SK-N-SH treated with all-trans-retinoic acid at 6 μM for 48 hours (cell line): ENCODE measurements around the gene ETV6.
"Not testable (repeated sequence)": the region's sequence is repeated elsewhere in the genome, so short reads cannot be mapped to it uniquely, and the experiment has no call there.

Experiments
- ATAC-seq: fragments of 200-7000 bp; cut with Tn5 transposase; 3 replicates; pipeline ENCODE4 v1.9.1; 2020; ENCODE audit warnings: mild to moderate bottlenecking, moderate library complexity
- ARNTL ChIP-seq: fragments of 450-650 bp; formaldehyde crosslinking; IDR thresholded peaks from 2 replicates; pipeline ENCODE4 v1.5.0; 2020; ENCODE audit warnings: low read depth, mild to moderate bottlenecking, moderate library complexity, borderline replicate concordance
- ESRRG ChIP-seq: fragments of 250-450 bp; sonication (Bioruptor Pico); IDR thresholded peaks from 2 replicates; pipeline ENCODE4 v1.6.1; 2021; ENCODE audit warnings: mild to moderate bottlenecking
- ISL1 ChIP-seq: fragments of 250-450 bp; sonication (Bioruptor Pico); IDR thresholded peaks from 2 replicates; pipeline ENCODE4 v2.1.2; 2022; ENCODE audit warnings: mild to moderate bottlenecking, moderate library complexity
- OSR1 ChIP-seq: fragments of 250-450 bp; sonication (Bioruptor Pico); IDR thresholded peaks from 2 replicates; pipeline ENCODE4 v1.8.0; 2022; ENCODE audit warnings: moderate library complexity, mild to moderate bottlenecking, inconsistent platforms
- PPARA ChIP-seq: fragments of 250-450 bp; sonication (Bioruptor Pico); IDR thresholded peaks from 2 replicates; pipeline ENCODE4 v1.5.0; 2020; ENCODE audit warnings: mild to moderate bottlenecking, borderline replicate concordance
- RARB ChIP-seq: fragments of 250-450 bp; sonication (Bioruptor Pico); IDR thresholded peaks from 2 replicates; pipeline ENCODE4 v1.8.0; 2021; ENCODE audit warnings: mild to moderate bottlenecking, moderate library complexity
- TCF4 ChIP-seq: fragments of 250-450 bp; sonication (Bioruptor Pico); IDR thresholded peaks from 2 replicates; pipeline ENCODE4 v1.8.0; 2021; ENCODE audit warnings: mild to moderate bottlenecking, moderate library complexity, borderline replicate concordance
- TOX ChIP-seq: fragments of 250-450 bp; sonication (Bioruptor Pico); IDR thresholded peaks from 2 replicates; pipeline ENCODE4 v1.8.0; 2021; ENCODE audit warnings: mild to moderate bottlenecking, moderate library complexity, borderline replicate concordance
- ZFP3 ChIP-seq: fragments of 250-450 bp; sonication (Bioruptor Pico); IDR thresholded peaks from 2 replicates; pipeline ENCODE4 v1.5.0; 2020; ENCODE audit warnings: mild to moderate bottlenecking, moderate library complexity
- ZFP30 ChIP-seq: fragments of 450-650 bp; formaldehyde crosslinking; IDR thresholded peaks from 2 replicates; pipeline ENCODE4 v1.5.0; 2022; ENCODE audit warnings: mild to moderate bottlenecking, moderate library complexity
- ZNF565 ChIP-seq: fragments of 450-650 bp; formaldehyde crosslinking; conservative IDR thresholded peaks from 2 replicates; pipeline ENCODE4 v1.5.0; 2020; ENCODE audit warnings: low read depth, mild to moderate bottlenecking, moderate library complexity
- ZNF70 ChIP-seq: fragments of 450-650 bp; formaldehyde crosslinking; IDR thresholded peaks from 2 replicates; pipeline ENCODE4 v1.5.0; 2020; ENCODE audit warnings: mild to moderate bottlenecking, moderate library complexity
- ZNF8 ChIP-seq: fragments of 450-650 bp; formaldehyde crosslinking; IDR thresholded peaks from 2 replicates; pipeline ENCODE4 v1.5.0; 2020; ENCODE audit warnings: mild to moderate bottlenecking, moderate library complexity
- TF ChIP-seq, protein P1 (sequence below): fragments of 250-450 bp; sonication (Bioruptor Pico); IDR thresholded peaks from 2 replicates; pipeline ENCODE4 v1.5.0; 2020; ENCODE audit warnings: mild to moderate bottlenecking, moderate library complexity
- TF ChIP-seq, protein P2 (sequence below): fragments of 250-450 bp; sonication (Bioruptor Pico); IDR thresholded peaks from 2 replicates; pipeline ENCODE4 v1.8.0; 2020; ENCODE audit warnings: mild to moderate bottlenecking, moderate library complexity, borderline replicate concordance
- TF ChIP-seq, protein P3 (sequence below): fragments of 250-450 bp; sonication (Bioruptor Pico); IDR thresholded peaks from 2 replicates; pipeline ENCODE4 v1.8.0; 2021; ENCODE audit warnings: low read depth, mild to moderate bottlenecking, moderate library complexity, borderline replicate concordance

Gene ETV6

DNA sequence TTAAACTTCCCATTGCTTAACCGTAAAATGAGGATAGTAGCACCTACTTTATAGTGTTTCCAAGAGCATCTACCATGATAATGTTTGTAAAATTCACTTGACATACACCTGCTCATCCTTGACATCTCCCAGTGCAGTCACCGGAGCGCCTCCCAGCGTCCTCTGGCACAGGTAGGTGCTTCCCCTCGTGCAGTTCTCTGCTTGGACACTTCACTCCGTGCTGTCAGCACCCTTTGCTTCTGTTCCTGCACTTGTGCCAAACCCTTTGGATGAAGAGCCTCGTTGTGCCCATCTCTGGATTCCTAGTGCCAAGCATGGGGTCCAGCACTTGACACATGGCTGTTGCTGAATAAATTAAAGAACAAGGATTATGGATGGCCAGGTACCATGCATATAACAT is 28.3 kb downstream of the ETV6 start:
- no peak for ATAC-seq
- TF ChIP-seq TCF4 = no peak
- TF ChIP-seq, protein P1, sequence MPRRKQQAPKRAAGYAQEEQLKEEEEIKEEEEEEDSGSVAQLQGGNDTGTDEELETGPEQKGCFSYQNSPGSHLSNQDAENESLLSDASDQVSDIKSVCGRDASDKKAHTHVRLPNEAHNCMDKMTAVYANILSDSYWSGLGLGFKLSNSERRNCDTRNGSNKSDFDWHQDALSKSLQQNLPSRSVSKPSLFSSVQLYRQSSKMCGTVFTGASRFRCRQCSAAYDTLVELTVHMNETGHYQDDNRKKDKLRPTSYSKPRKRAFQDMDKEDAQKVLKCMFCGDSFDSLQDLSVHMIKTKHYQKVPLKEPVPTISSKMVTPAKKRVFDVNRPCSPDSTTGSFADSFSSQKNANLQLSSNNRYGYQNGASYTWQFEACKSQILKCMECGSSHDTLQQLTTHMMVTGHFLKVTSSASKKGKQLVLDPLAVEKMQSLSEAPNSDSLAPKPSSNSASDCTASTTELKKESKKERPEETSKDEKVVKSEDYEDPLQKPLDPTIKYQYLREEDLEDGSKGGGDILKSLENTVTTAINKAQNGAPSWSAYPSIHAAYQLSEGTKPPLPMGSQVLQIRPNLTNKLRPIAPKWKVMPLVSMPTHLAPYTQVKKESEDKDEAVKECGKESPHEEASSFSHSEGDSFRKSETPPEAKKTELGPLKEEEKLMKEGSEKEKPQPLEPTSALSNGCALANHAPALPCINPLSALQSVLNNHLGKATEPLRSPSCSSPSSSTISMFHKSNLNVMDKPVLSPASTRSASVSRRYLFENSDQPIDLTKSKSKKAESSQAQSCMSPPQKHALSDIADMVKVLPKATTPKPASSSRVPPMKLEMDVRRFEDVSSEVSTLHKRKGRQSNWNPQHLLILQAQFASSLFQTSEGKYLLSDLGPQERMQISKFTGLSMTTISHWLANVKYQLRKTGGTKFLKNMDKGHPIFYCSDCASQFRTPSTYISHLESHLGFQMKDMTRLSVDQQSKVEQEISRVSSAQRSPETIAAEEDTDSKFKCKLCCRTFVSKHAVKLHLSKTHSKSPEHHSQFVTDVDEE (CRISPR knock-in tag) = no peak

DNA sequence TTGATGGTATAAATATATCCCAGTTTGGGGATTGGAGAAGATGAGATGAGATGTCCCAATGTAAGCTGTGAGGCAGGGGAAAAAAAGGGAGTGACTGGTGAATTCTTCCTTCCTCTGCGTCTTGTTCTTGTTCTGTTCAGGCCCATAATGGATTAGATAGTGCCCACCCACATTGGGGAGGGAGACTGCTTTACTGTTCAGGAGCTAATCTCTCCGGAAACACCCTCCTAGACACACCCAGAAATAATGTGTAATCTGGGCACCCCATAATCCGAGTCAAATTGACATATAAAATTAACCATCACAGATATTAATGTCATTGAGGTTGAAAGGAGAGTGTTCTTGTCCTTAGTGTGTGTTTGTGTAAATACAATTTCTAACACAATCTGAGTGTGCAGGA is 29.3 kb downstream of the ETV6 start:
- TF ChIP-seq ZNF565 (CRISPR knock-in tag) (no peak), TOX (CRISPR knock-in tag) (no peak), ARNTL (CRISPR knock-in tag) (no peak), TCF4 (no peak), ZNF8 (CRISPR knock-in tag) (no peak), PPARA (CRISPR knock-in tag) (no peak), ZFP3 (CRISPR knock-in tag) (no peak), OSR1 (CRISPR knock-in tag) (no peak), RARB (no peak), ZNF70 (CRISPR knock-in tag) (no peak), ZFP30 (CRISPR knock-in tag) (no peak)
- TF ChIP-seq, protein P2, sequence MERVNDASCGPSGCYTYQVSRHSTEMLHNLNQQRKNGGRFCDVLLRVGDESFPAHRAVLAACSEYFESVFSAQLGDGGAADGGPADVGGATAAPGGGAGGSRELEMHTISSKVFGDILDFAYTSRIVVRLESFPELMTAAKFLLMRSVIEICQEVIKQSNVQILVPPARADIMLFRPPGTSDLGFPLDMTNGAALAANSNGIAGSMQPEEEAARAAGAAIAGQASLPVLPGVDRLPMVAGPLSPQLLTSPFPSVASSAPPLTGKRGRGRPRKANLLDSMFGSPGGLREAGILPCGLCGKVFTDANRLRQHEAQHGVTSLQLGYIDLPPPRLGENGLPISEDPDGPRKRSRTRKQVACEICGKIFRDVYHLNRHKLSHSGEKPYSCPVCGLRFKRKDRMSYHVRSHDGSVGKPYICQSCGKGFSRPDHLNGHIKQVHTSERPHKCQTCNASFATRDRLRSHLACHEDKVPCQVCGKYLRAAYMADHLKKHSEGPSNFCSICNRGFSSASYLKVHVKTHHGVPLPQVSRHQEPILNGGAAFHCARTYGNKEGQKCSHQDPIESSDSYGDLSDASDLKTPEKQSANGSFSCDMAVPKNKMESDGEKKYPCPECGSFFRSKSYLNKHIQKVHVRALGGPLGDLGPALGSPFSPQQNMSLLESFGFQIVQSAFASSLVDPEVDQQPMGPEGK (CRISPR knock-in tag) = no peak
- TF ChIP-seq, protein P1 (CRISPR knock-in tag) = no peak
- TF ChIP-seq, protein P3, sequence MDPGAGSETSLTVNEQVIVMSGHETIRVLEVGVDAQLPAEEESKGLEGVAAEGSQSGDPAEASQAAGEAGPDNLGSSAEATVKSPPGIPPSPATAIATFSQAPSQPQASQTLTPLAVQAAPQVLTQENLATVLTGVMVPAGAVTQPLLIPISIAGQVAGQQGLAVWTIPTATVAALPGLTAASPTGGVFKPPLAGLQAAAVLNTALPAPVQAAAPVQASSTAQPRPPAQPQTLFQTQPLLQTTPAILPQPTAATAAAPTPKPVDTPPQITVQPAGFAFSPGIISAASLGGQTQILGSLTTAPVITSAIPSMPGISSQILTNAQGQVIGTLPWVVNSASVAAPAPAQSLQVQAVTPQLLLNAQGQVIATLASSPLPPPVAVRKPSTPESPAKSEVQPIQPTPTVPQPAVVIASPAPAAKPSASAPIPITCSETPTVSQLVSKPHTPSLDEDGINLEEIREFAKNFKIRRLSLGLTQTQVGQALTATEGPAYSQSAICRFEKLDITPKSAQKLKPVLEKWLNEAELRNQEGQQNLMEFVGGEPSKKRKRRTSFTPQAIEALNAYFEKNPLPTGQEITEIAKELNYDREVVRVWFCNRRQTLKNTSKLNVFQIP = no peak
- ATAC-seq = no peak

DNA sequence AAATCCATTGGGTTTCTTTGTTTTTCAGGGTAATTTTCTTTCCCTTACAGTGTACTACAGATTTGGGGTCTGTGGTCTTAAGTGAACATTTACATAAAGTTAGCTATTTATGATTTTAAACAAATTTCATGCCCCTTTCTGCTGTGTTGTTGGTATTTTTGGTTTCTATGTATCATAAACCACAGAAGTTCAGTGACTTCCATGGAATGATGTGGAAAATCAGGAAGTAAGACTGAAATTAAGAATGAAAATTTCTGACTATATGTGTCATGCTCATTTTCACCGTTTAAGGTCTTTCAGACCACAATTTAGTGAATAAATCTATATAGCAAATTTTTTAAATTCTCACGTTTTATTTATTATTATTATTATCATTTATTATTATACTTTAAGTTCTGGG is 31.7 kb downstream of the ETV6 start:
- TF ChIP-seq ZFP30 (CRISPR knock-in tag) = no peak
- no peak for TF ChIP-seq ARNTL (CRISPR knock-in tag)
- TF ChIP-seq, protein P2 (CRISPR knock-in tag) = no peak
- no peak for TF ChIP-seq RARB
- no peak for TF ChIP-seq ISL1 (CRISPR knock-in tag)
- no peak for TF ChIP-seq ESRRG
- no peak for TF ChIP-seq ZNF565 (CRISPR knock-in tag)
- TF ChIP-seq ZFP3 (CRISPR knock-in tag) = no peak
- ATAC-seq = no peak

DNA sequence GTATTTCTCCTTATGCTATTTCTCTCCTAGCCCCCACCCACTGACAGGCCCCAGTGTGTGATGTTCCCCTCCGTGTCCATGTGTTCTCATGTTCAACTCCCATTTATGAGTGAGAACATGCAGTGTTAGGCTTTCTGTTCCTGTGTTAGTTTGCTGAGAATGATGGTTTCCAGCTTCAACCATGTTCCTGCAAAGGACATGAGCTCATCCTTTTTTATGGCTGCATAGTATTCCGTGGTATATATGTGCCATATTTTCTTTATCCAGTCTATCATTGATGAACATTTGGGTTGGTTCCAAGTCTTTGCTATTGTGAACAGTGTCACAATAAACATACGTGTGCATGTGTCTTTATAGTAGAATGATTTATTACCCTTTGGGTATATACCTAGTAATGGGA is 32.2 kb downstream of the ETV6 start:
- not testable (repeated sequence) for ATAC-seq
